Measurements from ENCODE around the gene KIAA1755. TPM values are rescaled to one million over a fixed set of nuclear protein-coding genes. Genes with fewer than 3 reads are reported as not detected.

Gene KIAA1755
- total RNA-seq, 1 experiment from 2014 or later = 0.44 TPM

GRCh38 chr20:38203981-38204357 is 56.6 kb downstream of the KIAA1755 start:
- H3K4me3 ChIP-seq (ENCODE audit: low read length) = no peak overlapping the region
- no peaks in the 10 kb centered on the region for H3F3A ChIP-seq (ENCODE audit: low read length, unreplicated experiment)
- ChIA-PET POLR2A (ENCODE audit: unreplicated experiment) (no interaction called here), CTCF (no interaction called here)
- H3K9me3 ChIP-seq (ENCODE audit: low read length) = no peaks in the 10 kb centered on the region
- H2AFZ ChIP-seq (ENCODE audit: low read length) = no peak overlapping the region
- no TSS peak for BruUV-seq (replicated peaks)
- H3K27me3 ChIP-seq (ENCODE audit: low read length) = no peaks in the 10 kb centered on the region
- ATAC-seq = no peak
- H3K4me2 ChIP-seq (ENCODE audit: low read length) = no peak overlapping the region
- no peaks in the 10 kb centered on the region for H3K9me2 ChIP-seq (replicated peaks; ENCODE audit: low read length)
- no peaks in the 10 kb centered on the region for H4K20me1 ChIP-seq (ENCODE audit: low read length)
- peaks cover 11% of the 10 kb centered on the region; the same call in 1 of the 2 replicates for H3K4me1 ChIP-seq (ENCODE audit: insufficient read depth, low read length)
- intact Hi-C loops (cut with micrococcal nuclease) = no loop called here
- no peaks in the 10 kb centered on the region for H3K36me3 ChIP-seq (ENCODE audit: low read depth, low read length)
- no peak overlapping the region for H3K27ac ChIP-seq (ENCODE audit: low read length)
- H3K79me2 ChIP-seq (ENCODE audit: low read length) = no peaks in the 10 kb centered on the region
- DNase-seq = no peak
- H3K9ac ChIP-seq (ENCODE audit: low read length) = no peak overlapping the region
- no peak for TF ChIP-seq EZH2phosphoT487 (IDR thresholded peaks at IDR 0.05; ENCODE audit: borderline replicate concordance, low read length)
- no peak for TF ChIP-seq CTCF (conservative IDR thresholded peaks at IDR 0.05; ENCODE audit: low read depth, low read length)

DNA sequence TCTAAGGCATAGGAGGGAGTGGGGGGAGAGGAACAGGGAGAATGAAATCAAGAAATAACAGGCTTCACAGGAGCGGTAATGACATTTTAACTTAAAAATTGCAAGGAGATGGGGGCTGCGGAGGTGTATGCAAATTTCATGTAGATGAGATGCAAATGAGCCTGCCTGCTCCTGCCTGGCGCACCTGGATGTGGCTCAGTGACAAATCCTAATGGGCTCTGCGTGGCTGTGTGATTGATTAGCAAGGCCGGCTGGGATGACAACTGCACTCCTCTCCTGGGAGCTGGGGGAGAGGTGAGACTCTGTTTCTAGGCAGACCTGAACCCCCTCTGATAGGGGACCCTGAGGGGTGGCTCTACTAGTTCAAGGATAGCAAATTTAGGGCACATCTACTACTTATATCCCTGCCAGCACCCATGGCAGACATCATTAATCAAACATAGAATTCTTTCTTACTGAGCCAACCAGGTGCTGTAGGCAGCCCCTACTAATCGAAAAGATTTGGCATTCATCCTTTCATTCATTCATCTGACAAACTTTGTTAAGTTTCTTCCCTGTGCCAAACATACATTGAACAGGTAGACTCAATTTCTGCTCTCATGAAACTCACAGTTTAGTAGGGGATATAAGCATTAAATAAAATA is 57.1 kb downstream of the KIAA1755 start:
- CTCF ChIA-PET = no interaction called here
- no peaks in the 10 kb centered on the region for H3K9me2 ChIP-seq (replicated peaks; ENCODE audit: low read length)
- ATAC-seq (no peak), DNase-seq (no peak)
- no peak overlapping the region for H3K27ac ChIP-seq (ENCODE audit: low read length)
- H2AFZ ChIP-seq (ENCODE audit: low read length) = no peak overlapping the region
- H3K79me2 ChIP-seq (ENCODE audit: low read length) = no peaks in the 10 kb centered on the region
- POLR2A ChIA-PET (ENCODE audit: unreplicated experiment) = interaction anchor here (0.6 kb wide), 1 partner anchor 93 kb away, joined by 4 read pairs; no protein-coding TSS in a partner anchor
- peaks cover 12% of the 10 kb centered on the region; the same call in 1 of the 2 replicates for H3K4me1 ChIP-seq (ENCODE audit: insufficient read depth, low read length)
- H3K9me3 ChIP-seq (ENCODE audit: low read length) = no peaks in the 10 kb centered on the region
- H4K20me1 ChIP-seq (ENCODE audit: low read length) = no peaks in the 10 kb centered on the region
- H3K4me2 ChIP-seq (ENCODE audit: low read length) = no peak overlapping the region
- intact Hi-C loops (cut with micrococcal nuclease) = no loop called here
- H3K4me3 ChIP-seq (ENCODE audit: low read length) = no peak overlapping the region
- H3K36me3 ChIP-seq (ENCODE audit: low read depth, low read length) = no peaks in the 10 kb centered on the region
- no peak for TF ChIP-seq EZH2phosphoT487 (IDR thresholded peaks at IDR 0.05; ENCODE audit: borderline replicate concordance, low read length)
- no peak for TF ChIP-seq CTCF (conservative IDR thresholded peaks at IDR 0.05; ENCODE audit: low read depth, low read length)
- no peak for TF ChIP-seq EZH2 (IDR thresholded peaks at IDR 0.05; ENCODE audit: low read length, unreplicated experiment)
- no peaks in the 10 kb centered on the region for H3F3A ChIP-seq (ENCODE audit: low read length, unreplicated experiment)
- H3K9ac ChIP-seq (ENCODE audit: low read length) = no peak overlapping the region
- H3K27me3 ChIP-seq (ENCODE audit: low read length) = no peaks in the 10 kb centered on the region
- no TSS peak for BruUV-seq (replicated peaks)

GRCh38 chr20:38202982-38203293 is 57.6 kb downstream of the KIAA1755 start:
- Histone ChIP-seq H3K79me2 (ENCODE audit: low read length) (no peaks in the 10 kb centered on the region), H3K4me1 (ENCODE audit: insufficient read depth, low read length) (peaks cover 15% of the 10 kb centered on the region; the same call in 1 of the 2 replicates), H3K4me2 (ENCODE audit: low read length) (no peak overlapping the region), H3K36me3 (ENCODE audit: low read depth, low read length) (no peaks in the 10 kb centered on the region), H3F3A (ENCODE audit: low read length, unreplicated experiment) (no peaks in the 10 kb centered on the region), H3K4me3 (ENCODE audit: low read length) (no peak overlapping the region), H3K27ac (ENCODE audit: low read length) (no peak overlapping the region), H4K20me1 (ENCODE audit: low read length) (no peaks in the 10 kb centered on the region), H3K27me3 (ENCODE audit: low read length) (no peaks in the 10 kb centered on the region), H3K9me2 (replicated peaks; ENCODE audit: low read length) (no peaks in the 10 kb centered on the region), H3K9me3 (ENCODE audit: low read length) (no peaks in the 10 kb centered on the region), H2AFZ (ENCODE audit: low read length) (no peak overlapping the region), H3K9ac (ENCODE audit: low read length) (no peak overlapping the region)
- ChIA-PET POLR2A (ENCODE audit: unreplicated experiment) (interaction anchor here (0.6 kb wide), 1 partner anchor 92 kb away, joined by 4 read pairs; no protein-coding TSS in a partner anchor), CTCF (no interaction called here)
- TF ChIP-seq CTCF (conservative IDR thresholded peaks at IDR 0.05; ENCODE audit: low read depth, low read length) = no peak
- TF ChIP-seq EZH2 (IDR thresholded peaks at IDR 0.05; ENCODE audit: low read length, unreplicated experiment) = no peak
- TF ChIP-seq EZH2phosphoT487 (IDR thresholded peaks at IDR 0.05; ENCODE audit: borderline replicate concordance, low read length) = no peak
- no peak for ATAC-seq
- intact Hi-C loops (cut with micrococcal nuclease) = no loop called here
- no TSS peak for BruUV-seq (replicated peaks)
- no peak for DNase-seq

Data from PC-3 (cell line).